GM18508 (cell line): ENCODE data around the gene HSD17B2.

Source experiments
- ATAC-seq: cut with Tn5 transposase; IDR thresholded peaks from one replicate; pipeline ENCODE4 v1.9.1; 2021; ENCODE audit warnings: moderate number of reproducible peaks; ENCODE audit not compliant: insufficient read depth, unreplicated experiment

HSD17B2 gene

DNA sequence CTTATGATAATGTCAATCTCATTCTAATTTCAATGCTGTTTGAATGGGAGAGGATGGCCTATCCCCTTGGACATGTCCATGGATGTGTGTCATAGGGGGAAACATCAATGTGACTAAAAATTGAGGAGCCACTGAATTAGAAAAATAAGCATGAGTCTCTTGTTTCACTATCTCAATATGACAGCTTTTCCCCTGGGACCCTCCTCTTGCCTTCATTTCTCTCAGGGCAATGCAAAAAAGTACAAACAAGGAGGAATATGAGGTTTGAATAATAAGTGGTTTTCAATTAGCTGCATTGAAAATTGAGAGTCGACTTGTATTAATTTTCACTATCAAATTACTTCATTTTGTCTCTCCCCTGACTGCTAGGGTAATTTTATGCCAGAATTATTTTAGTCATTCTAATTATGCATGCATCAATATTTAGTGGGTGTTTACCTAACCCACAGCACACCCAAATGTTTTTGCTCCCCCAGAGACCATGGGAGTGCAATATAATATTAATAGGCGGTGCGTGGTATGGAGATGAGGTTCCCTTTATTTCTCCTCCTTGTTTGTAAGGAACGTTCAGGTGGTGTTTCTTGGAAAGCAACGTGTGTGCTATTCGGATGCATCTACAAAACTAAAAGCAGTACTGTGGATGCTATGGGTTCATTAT lies 17.0 kb upstream of the HSD17B2 start:
- no peak for ATAC-seq

- ATAC-seq: no peak
Observed at GRCh38 chr16:82019535-82019934, 15.5 kb upstream of the HSD17B2 start.

DNA sequence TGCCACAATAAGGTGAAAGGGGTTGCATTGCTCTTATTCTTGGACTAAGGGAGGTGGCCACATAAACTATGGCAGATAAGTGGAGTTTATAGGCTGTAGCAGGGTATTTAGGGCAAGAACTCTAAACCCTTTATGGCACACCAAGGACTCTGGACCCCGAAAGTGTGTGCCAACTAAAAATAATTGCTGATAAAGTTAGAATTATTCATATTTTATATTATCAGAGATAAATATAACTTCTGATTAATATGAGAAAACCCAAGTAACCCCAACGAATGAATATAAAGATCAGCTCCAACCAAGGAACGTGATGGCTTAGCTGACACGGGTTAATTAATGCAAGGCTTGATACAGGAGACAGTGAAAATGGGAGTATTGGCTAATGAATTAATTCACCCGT lies 15.0 kb upstream of the HSD17B2 start:
- no peak for ATAC-seq

DNA sequence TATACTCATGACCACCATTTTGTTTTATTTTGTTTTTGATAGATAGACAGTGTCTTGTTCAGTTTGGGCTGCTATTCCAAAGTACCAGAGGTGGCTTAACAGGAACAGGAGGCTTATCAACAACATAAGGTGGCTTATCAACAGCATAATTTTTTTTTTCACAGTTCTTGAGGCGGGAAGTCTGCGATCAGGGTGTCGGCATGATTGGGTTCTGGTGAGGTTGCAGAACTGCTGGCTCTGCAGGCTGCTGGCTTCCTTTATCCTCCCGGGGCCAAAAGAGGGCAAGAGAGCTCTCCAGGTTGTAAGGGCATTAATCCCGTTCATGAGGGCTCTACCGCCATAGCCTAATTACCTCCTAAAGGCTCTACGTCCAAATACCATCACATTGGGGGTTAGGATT lies 11.8 kb upstream of the HSD17B2 start:
- no peak for ATAC-seq

- no peak for ATAC-seq
Observed at GRCh38 chr16:82024316-82024715, 10.7 kb upstream of the HSD17B2 start.

- ATAC-seq: no peak
Observed at GRCh38 chr16:82024883-82025282, 10.2 kb upstream of the HSD17B2 start.

GRCh38 chr16:82027629-82028064 lies 7.4 kb upstream of the HSD17B2 start:
- no peak for ATAC-seq

GRCh38 chr16:82031116-82032084 lies 3.7 kb upstream of the HSD17B2 start:
- no peak for ATAC-seq

DNA sequence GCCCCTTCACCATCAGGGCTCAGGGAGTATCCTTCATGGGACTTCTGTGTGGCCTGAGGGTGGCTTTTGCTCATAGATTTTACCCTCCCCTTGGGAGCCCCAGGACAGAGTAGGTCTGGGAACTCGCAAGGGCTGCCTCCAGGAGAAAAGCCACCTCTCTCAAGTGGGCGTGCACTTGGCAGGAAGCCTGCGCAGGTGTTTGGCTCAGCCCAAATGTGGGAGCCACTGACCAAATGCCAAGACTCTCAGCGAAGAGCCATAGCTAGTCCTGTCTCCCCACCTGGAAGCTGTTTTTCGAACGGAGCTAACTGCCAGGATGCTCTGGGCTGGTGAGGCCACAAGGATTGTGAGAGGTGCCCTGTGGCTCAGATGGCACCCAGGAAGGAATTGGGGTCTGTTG lies 2.0 kb upstream of the HSD17B2 start:
- ATAC-seq: no peak

- ATAC-seq: no peak
Observed at GRCh38 chr16:82033683-82034300, 1.3 kb upstream of the HSD17B2 start.

GRCh38 chr16:82037251-82037650 lies 2.2 kb downstream of the HSD17B2 start:
- ATAC-seq: no peak

DNA sequence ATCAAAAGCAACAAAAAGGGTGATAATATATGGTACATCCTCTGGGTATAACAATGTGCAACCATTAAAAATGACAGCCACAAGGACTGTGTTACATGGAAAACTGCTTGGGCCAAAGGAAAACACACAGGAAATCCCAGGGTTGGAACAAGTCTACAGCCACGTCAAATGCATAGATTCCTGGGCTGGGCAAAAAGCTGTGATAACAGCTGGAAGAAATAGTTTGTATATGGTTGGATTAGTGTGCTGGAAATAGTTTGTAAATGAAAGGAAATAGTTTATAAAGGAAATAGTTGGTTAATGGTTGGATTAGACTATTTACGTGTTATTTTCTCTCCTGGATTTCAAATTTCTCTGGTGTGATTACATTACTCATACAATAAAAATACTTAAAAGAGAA lies 2.6 kb downstream of the HSD17B2 start:
- ATAC-seq: no peak

DNA sequence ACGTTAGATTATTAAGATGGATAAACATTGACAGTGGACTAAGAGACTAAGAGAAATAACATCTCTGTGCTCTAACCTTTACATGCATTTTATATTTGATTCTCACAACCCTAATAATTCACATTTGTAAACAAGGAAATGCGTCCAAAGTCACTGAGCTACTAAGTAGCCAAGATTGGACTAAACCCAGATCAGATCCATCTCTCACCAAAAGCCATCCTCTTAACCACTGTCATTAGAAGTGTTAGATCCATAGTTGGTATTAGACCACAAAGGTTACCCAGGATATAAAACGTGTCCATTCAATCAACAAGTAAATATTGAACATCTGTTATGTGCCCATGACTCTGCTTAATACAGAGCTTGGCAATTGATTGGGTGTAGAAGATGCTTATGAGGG lies 5.2 kb downstream of the HSD17B2 start:
- no peak for ATAC-seq

DNA sequence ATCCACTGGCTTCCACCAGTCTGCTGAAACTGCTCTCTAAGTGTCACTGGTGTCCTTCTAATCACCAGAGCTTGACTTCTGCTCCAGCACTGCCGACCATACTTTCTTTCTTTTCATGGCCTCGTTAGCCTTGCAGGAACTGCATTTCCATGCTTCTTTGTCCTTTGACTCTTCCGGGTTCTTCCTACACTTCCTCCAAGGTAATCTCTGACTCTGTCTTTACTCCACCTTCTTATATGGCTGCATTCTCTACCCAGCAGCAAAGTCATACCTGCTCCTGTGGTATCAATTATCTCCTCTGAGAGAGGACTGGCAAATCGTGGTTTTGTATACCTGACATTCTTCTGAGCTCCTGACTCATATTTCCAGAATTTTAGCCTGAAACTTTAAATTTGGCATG lies 6.5 kb downstream of the HSD17B2 start:
- ATAC-seq: no peak

DNA sequence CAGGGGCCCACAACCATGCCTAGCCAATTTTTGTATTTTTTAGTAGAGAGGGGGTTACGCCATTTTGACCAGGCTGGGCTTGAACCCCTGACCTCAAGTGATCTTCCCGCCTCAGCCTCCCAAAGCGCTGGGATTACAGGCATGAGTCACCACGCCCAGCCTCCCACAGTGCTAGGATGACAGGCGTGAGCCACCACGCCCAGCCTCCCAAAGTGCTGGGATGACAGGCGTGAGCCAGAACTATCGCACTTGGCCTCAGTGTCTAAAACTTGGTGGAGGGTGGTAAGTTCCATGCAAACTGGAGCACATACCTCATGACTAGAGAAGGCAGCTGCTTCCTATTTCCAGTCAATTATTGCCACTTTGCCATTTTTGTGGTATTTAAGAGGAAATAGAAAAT lies 7.1 kb downstream of the HSD17B2 start:
- no peak for ATAC-seq

- no peak for ATAC-seq
Observed at GRCh38 chr16:82042846-82043245, 7.8 kb downstream of the HSD17B2 start.

- ATAC-seq: no peak
Observed at GRCh38 chr16:82043680-82044584, 8.9 kb downstream of the HSD17B2 start.

DNA sequence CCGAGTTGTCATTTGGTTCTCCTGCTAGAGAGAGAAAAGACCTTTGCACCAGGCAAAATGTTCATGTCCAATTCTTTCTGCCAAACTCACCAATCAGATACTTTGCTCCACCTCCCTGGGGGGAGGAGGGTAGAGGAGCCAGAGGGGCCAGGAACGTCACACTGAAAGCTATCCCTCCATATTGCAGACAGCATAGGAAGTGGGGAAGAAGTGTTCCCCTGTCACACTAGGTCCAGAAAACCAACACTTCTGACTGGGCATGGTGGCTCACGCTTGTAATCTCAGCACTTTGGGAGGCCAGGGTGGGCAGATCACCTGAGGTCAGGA lies 9.5 kb downstream of the HSD17B2 start:
- no peak for ATAC-seq

DNA sequence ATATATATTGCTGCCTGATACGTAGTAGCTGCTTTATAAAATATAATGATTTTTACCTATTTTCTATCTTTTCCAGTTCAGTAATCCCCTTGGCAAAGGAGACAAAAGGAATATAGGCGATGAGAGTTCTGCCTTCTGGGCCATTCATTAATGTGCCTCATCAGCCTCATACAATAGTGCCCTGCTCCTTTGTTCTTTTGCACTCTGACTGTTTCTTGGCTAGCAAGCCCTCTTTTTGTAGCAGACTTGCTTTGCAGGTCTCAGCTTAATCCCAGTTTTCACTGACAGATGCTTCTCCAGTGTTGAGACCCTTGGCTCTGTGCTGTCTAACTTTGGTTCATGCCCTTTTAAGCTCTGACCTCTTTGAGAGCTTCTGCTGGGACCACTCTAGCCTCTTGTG lies 10.4 kb downstream of the HSD17B2 start:
- no peak for ATAC-seq

- ATAC-seq: no peak
Observed at GRCh38 chr16:82046541-82046940, 11.5 kb downstream of the HSD17B2 start.
